ENCODE measurements around the gene EPHB3. TPM values are rescaled to one million over a fixed set of nuclear protein-coding genes. Genes with fewer than 3 reads are reported as not detected.

EPHB3 gene
- total and polyA plus RNA-seq, 7 donors = 0.08 to 1.6 (median 0.63) TPM

DNA sequence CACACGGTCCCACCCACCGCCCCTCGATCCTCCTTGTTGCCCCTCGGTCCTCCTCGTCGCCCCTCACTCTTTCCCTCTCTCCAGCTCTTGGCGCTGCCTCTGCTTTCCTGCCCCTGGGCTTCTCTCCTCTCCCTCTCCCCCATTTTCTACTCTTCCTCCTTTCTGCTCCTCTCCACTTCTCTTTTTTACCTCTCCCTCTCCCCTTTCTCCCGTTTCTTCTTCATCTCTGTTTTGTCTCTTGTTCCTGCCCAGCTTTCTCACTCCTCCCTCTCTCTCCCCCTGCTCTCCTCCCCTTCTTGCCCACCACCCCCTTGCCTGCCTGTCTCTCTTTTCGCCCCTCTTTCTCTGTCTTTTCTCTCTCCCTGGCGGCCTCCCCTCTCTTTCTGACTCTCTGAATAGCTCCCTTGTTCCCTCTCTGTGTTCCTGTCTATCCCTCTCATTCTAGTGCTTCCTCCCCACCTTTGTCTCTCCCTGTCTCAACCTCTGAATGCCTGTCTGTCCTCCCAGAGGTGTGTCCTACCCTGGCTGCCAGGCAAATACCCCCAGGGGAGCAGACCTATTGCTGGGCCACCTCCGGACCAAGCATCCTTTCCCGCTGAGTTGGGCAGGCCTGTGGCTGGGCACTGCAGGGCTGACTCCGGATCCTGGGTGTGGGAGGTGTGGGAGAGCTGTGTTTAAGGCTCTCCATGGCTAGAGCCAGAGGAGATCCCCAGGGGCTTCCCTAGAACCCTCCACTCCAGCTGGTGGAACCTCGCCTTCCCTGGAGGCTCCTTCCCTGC, 41.0 kb downstream of the EPHB3 start:
- H3K27ac ChIP-seq = no peak overlapping the region
- peaks cover 21% of the 10 kb centered on the region for H3K4me1 ChIP-seq
- peaks cover 0 to 42% (median 26%) of the 10 kb centered on the region in 3 donors for H3K27me3 ChIP-seq (ENCODE audit: insufficient read depth in 3 of 3, low read length in 2 of 3)
- no peaks in the 10 kb centered on the region for H3K36me3 ChIP-seq (ENCODE audit: insufficient read depth in 1 of 2, low read depth in 1 of 2)
- peak in 3 of 4 donors; percentile 16 to 35 (median 31) for ATAC-seq
- TF ChIP-seq, protein P1, sequence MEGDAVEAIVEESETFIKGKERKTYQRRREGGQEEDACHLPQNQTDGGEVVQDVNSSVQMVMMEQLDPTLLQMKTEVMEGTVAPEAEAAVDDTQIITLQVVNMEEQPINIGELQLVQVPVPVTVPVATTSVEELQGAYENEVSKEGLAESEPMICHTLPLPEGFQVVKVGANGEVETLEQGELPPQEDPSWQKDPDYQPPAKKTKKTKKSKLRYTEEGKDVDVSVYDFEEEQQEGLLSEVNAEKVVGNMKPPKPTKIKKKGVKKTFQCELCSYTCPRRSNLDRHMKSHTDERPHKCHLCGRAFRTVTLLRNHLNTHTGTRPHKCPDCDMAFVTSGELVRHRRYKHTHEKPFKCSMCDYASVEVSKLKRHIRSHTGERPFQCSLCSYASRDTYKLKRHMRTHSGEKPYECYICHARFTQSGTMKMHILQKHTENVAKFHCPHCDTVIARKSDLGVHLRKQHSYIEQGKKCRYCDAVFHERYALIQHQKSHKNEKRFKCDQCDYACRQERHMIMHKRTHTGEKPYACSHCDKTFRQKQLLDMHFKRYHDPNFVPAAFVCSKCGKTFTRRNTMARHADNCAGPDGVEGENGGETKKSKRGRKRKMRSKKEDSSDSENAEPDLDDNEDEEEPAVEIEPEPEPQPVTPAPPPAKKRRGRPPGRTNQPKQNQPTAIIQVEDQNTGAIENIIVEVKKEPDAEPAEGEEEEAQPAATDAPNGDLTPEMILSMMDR (IDR thresholded peaks at IDR 0.05) = no peak
- WGBS, 3 donors = 43 to 53% (median 44%) methylated on average over 14 of the region's 14 CpGs
- peak overlapping the region; percentile 30 for H3K4me3 ChIP-seq
- no peaks in the 10 kb centered on the region for H3K9me3 ChIP-seq
- peak in 1 of 2 donors; percentile 62 for DNase-seq
- intact Hi-C loops (cut with DNase I) = no loop called here

DNA sequence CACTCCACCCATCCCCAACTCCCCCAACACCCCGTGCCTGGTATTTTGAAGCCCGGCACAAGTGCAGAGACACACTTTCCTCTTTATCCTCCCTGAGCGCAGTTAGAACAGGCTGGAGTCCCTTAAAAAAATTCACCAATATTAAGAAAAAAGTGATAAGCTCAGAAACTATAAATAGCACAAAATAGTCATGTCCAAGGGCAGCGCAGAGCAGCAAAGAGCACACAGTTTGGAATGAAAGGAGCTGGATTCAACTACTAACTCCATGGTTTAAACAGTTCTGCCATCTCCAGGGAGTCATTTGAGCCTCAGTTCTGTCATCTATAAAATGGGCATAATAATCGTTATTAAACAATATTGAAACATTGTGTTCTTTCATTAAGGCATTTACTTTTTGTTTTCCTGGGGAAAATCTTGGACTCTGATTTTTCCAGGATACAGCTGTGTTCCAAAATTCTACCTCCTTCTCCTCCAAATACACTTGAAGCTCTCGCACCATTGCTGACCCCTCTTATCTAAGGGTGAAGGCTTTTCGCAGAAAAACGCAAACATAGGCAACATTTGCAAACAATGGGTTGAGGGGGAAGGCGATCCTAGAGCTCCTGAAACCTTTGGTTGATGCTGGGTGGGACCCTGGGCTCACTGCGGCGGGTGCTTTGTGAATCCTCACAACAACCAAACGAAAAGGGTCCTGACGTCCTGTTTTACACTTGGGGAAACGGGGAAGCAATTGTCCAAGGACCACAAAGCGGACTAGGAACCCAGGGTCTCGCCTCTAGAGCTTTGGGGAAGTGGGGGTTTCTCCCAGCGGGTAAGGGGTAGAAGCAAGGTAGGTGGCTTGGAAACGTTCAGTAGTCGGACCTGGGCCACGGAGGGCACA, 41.8 kb downstream of the EPHB3 start:
- DNase-seq = peak in 1 of 2 donors; percentile 39
- Histone ChIP-seq H3K27me3 (ENCODE audit: insufficient read depth in 3 of 3, low read length in 2 of 3) (peaks cover 0 to 42% (median 26%) of the 10 kb centered on the region in 3 donors), H3K36me3 (ENCODE audit: insufficient read depth in 1 of 2, low read depth in 1 of 2) (no peaks in the 10 kb centered on the region), H3K4me1 (peaks cover 21% of the 10 kb centered on the region), H3K4me3 (peak overlapping the region; percentile 60), H3K27ac (no peak overlapping the region), H3K9me3 (no peaks in the 10 kb centered on the region)
- intact Hi-C loops (cut with DNase I) = no loop called here
- peak in 1 of 4 donors; percentile 18 for ATAC-seq
- WGBS, 3 donors = 59 to 68% (median 60%) methylated on average over 20 of the region's 20 CpGs
- TF ChIP-seq, protein P1 (IDR thresholded peaks at IDR 0.05) = no peak

DNA sequence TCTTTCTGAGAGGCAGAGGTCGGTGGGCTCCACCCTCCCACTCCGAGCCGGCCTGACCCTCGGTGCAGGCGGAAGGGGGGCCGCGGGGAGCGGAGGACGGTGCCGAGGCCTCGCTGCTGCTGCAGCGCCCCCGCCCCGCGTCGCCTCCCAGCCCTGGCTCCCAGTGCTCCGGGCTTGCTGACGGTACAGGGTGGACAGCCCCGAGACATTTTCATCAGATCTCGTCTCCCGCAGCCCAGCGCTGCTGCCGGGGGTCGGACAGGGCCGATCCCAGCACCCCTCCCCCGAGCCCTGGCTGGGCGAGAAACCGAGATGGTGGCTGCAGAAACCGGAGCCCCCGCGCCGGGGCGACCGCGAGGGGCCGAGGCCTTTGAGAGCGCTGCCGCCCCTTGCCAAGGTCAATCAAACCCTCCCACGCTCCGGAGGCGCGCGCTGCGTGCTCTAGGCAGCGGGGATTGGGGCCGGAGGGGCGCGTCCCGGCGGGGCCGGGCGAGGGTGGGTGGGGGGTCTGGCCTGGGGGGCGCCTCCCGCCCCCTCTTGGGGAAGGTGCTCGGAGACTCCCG, 42.5 kb downstream of the EPHB3 start:
- Histone ChIP-seq H3K27ac (no peak overlapping the region), H3K36me3 (ENCODE audit: insufficient read depth in 1 of 2, low read depth in 1 of 2) (no peaks in the 10 kb centered on the region), H3K27me3 (ENCODE audit: insufficient read depth in 3 of 3, low read length in 2 of 3) (peaks cover 0 to 42% (median 26%) of the 10 kb centered on the region in 3 donors), H3K4me1 (peaks cover 21% of the 10 kb centered on the region), H3K9me3 (no peaks in the 10 kb centered on the region), H3K4me3 (peak overlapping the region; percentile 60)
- peak in 1 of 2 donors; percentile 61 for DNase-seq
- intact Hi-C loops (cut with DNase I) = no loop called here
- ATAC-seq = peak; percentile 30 to 60 (median 50)
- 1% methylated on average over 23 to 56 of the region's 56 CpGs for WGBS, 3 donors
- TF ChIP-seq, protein P1 (IDR thresholded peaks at IDR 0.05) = no peak

DNA sequence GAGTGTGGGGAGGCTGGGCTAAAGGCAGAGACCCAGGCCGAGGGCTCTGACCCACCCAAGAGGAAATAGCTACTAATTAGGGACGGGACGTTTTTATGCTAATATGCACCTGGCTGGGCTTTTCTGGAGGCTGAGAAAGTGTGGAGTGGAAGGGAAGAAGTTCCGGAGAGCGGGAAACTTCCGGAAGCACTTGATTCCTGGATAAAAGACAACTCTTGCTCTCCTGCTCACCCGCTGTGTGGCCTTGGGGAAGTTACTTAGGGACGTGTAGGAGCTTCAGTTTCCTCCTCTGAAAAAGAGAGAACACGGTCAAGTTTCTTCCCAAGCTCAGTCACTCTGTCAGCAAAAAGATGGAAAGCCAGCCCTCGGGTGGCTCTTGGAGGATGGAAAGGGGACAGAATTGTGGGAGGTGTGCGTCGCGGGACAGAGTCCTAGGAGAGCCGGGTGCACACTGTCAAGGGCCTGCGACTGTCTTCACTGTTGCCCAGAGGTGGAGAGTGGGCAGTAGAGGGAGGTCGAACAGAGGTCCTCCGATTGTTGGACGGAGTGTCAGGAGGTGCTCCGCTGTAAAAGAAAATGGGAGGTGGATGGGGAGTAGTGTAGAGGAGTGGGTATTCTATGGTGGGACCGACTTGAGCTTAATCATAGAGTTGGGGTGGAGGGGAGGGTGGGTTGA, 43.2 kb downstream of the EPHB3 start:
- peaks cover 21% of the 10 kb centered on the region for H3K4me1 ChIP-seq
- ATAC-seq (peak in 2 of 4 donors; percentile 13 to 18), DNase-seq (peak in 1 of 2 donors; percentile 39)
- H3K4me3 ChIP-seq = peak overlapping the region; percentile 60
- no peaks in the 10 kb centered on the region for H3K9me3 ChIP-seq
- H3K36me3 ChIP-seq (ENCODE audit: insufficient read depth in 1 of 2, low read depth in 1 of 2) = no peaks in the 10 kb centered on the region
- TF ChIP-seq, protein P1 (IDR thresholded peaks at IDR 0.05) = no peak
- H3K27ac ChIP-seq = no peak overlapping the region
- intact Hi-C loops (cut with DNase I) = no loop called here
- 50 to 56% (median 54%) methylated on average over 20 of the region's 20 CpGs for WGBS, 3 donors
- peaks cover 0 to 42% (median 26%) of the 10 kb centered on the region in 3 donors for H3K27me3 ChIP-seq (ENCODE audit: insufficient read depth in 3 of 3, low read length in 2 of 3)
